SK-N-MC (cell line): ENCODE results near the gene SARDH.

Source experiments
- EZH2 ChIP-seq: fragments of 200-600 bp; sonication (generic); IDR thresholded peaks from one replicate; pipeline ENCODE4 v1.6.1; 2017; ENCODE audit warnings: antibody characterized with exemption
- FOXP2 ChIP-seq: optimal IDR thresholded peaks from 2 replicates; pipeline ENCODE3; 2011; ENCODE audit warnings: mild to moderate bottlenecking, moderate library complexity; ENCODE audit not compliant: insufficient read depth; ENCODE audit errors: extremely low read length, control extremely low read depth
- POLR2AphosphoS5 ChIP-seq: IDR thresholded peaks from 2 replicates; pipeline ENCODE4 v1.6.1; 2012; ENCODE audit warnings: mild to moderate bottlenecking, low read depth, low read length, borderline replicate concordance

DNA sequence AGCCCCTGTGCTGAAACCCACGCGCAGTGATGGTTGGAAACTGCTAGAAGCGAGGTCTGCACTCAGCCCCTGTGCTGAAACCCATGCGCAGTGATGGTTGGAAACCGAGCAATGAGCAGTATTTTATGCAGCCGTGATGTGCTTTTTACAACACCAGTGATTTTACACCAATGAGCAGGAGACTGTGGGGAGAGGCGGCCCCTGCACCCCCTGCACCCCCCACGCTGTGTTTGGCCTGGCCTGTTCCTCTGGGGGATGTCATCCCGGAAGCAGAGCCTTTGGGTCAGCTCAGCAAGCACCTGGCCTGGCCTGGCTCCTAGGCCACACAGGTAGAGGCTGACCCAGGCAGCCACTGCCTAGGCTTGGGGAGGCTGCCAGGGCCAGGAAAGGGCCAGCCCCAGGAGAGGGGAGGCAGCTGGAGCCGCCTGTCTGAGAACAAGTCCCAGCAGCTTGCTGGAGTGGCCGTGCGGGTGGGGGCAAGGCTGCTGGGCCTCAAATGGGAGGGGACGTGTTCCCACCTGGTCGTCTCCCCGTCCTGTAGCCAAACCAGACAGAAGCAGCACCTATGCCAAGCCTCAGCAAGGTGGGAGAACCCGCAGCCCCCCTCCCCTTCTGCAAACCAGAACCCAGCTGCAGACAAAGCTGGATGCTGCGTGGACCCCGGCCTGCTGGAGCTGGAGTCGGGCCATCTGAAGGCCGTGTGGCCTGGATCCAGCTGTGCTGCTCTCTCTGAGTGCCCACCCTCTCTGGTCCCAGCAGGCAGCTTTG is 55.1 kb downstream of the SARDH start:
- no peak for TF ChIP-seq POLR2AphosphoS5
- no peak for TF ChIP-seq EZH2
- TF ChIP-seq FOXP2 = no peak
